OCI-LY3 (cell line): ENCODE data around the gene PTPN12.

Experiments used
- H2AFZ ChIP-seq: fragments of 200-600, 300-600 bp; shearing (Covaris generic); 2 replicates; pipeline ENCODE4 v1.6.0; 2014; ENCODE audit warnings: antibody characterized with exemption, low read depth, low read length
- H3K27ac ChIP-seq: fragments of 200-600, 300-600 bp; sonication (generic); 2 replicates; pipeline ENCODE4 v1.5.1; 2014; ENCODE audit warnings: mild to moderate bottlenecking, low read length, moderate library complexity, mixed read lengths
- H3K27me3 ChIP-seq: fragments of 200-600, 300-600 bp; sonication (generic); 2 replicates; pipeline ENCODE4 v1.6.1; 2014; ENCODE audit warnings: low read depth, low read length, mixed read lengths
- H3K36me3 ChIP-seq: fragments of 200-600, 300-600 bp; sonication (generic); replicated peaks from 2 replicates; pipeline ENCODE3; 2014; ENCODE audit warnings: low read depth, low read length, mixed read lengths
- H3K4me1 ChIP-seq: fragments of 300-600, 200-600 bp; sonication (generic); 2 replicates; pipeline ENCODE4 v1.6.1; 2014; ENCODE audit warnings: low read length, mixed read lengths
- H3K4me2 ChIP-seq: fragments of 200-600, 300-600 bp; sonication (generic); 2 replicates; pipeline ENCODE4 v1.6.1; 2014; ENCODE audit warnings: low read length, mixed read lengths
- H3K4me3 ChIP-seq: fragments of 300-600, 200-600 bp; sonication (generic); 2 replicates; pipeline ENCODE4 v1.5.1; 2014; ENCODE audit warnings: antibody characterized with exemption, mild to moderate bottlenecking, low read length, moderate library complexity
- H3K79me2 ChIP-seq: fragments of 300-600, 200-600 bp; shearing (Covaris generic); 2 replicates; pipeline ENCODE4 v1.6.1; 2014; ENCODE audit warnings: mild to moderate bottlenecking, low read length, mixed read lengths
- H3K9ac ChIP-seq: fragments of 300-600, 200-600 bp; shearing (Covaris generic); 2 replicates; pipeline ENCODE4 v1.6.0; 2014; ENCODE audit warnings: mild to moderate bottlenecking, low read length, moderate library complexity
- H3K9me3 ChIP-seq: fragments of 200-600, 300-600 bp; shearing (Covaris generic); 2 replicates; pipeline ENCODE4 v1.6.1; 2014; ENCODE audit warnings: low read length, mixed read lengths; ENCODE audit not compliant: insufficient read depth
- H4K20me1 ChIP-seq: fragments of 200-600, 300-600 bp; sonication (generic); 2 replicates; pipeline ENCODE4 v1.6.1; 2016; ENCODE audit warnings: low read length, mixed read lengths; ENCODE audit not compliant: insufficient read depth
- EZH2phosphoT487 ChIP-seq: fragments of 200-600 bp; shearing (Covaris generic); IDR thresholded peaks from 2 replicates; pipeline ENCODE4 v1.6.1; 2018; ENCODE audit warnings: antibody characterized with exemption, mixed run types, low read depth
- TF ChIP-seq, protein P1 (sequence below): fragments of 200-600, 300-600 bp; sonication (generic); IDR thresholded peaks from 2 replicates; pipeline ENCODE4 v1.5.1; 2014; ENCODE audit warnings: antibody characterized with exemption, low read length, low read depth

Gene PTPN12

DNA sequence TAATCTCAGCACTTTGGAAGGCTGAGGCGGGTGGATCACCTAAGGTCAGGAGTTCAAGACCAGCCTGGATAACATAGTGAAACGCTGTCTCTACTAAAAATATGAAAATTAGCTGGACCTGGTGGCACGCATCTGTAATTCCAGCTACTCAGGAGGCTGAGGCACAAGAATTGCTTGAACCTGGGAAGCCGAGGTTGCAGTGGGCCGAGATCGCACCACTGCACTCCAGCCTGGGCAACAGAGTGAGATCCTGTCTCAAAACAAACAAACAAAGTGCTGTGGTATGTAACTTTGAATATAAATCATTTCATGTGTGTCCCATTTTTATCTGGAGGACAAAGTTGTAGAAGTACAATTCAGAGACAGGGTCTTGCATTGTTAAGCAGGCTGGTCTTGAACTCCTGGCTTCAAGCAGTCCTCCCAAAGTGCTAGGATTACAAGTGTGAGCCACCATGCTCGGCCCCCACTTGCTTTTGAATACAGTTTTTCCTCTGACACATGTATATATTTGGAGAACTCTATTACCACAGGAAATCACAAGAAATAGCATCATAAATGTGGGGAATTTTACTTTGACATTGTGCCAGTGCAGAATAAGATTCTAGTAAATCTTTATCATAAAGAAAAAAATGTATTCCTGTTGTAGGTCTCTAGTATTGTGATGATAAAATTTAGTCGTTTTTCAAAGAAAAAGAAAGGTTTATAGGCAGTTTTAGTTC lies 32.6 kb downstream of the PTPN12 start:
- Histone ChIP-seq H3K4me1 (peaks cover 7% of the 10 kb centered on the region; the same call in 1 of the 2 replicates), H3K27me3 (no peaks in the 10 kb centered on the region), H2AFZ (no peak overlapping the region), H3K9ac (no peak overlapping the region), H3K27ac (no peak overlapping the region), H3K9me3 (no peaks in the 10 kb centered on the region), H3K36me3 (no peaks in the 10 kb centered on the region), H3K4me3 (no peak overlapping the region), H3K4me2 (no peak overlapping the region), H4K20me1 (peaks cover 7% of the 10 kb centered on the region; the same call in 1 of the 2 replicates), H3K79me2 (no peaks in the 10 kb centered on the region)
- no peak for TF ChIP-seq EZH2phosphoT487
- TF ChIP-seq, protein P1, sequence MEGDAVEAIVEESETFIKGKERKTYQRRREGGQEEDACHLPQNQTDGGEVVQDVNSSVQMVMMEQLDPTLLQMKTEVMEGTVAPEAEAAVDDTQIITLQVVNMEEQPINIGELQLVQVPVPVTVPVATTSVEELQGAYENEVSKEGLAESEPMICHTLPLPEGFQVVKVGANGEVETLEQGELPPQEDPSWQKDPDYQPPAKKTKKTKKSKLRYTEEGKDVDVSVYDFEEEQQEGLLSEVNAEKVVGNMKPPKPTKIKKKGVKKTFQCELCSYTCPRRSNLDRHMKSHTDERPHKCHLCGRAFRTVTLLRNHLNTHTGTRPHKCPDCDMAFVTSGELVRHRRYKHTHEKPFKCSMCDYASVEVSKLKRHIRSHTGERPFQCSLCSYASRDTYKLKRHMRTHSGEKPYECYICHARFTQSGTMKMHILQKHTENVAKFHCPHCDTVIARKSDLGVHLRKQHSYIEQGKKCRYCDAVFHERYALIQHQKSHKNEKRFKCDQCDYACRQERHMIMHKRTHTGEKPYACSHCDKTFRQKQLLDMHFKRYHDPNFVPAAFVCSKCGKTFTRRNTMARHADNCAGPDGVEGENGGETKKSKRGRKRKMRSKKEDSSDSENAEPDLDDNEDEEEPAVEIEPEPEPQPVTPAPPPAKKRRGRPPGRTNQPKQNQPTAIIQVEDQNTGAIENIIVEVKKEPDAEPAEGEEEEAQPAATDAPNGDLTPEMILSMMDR = no peak

DNA sequence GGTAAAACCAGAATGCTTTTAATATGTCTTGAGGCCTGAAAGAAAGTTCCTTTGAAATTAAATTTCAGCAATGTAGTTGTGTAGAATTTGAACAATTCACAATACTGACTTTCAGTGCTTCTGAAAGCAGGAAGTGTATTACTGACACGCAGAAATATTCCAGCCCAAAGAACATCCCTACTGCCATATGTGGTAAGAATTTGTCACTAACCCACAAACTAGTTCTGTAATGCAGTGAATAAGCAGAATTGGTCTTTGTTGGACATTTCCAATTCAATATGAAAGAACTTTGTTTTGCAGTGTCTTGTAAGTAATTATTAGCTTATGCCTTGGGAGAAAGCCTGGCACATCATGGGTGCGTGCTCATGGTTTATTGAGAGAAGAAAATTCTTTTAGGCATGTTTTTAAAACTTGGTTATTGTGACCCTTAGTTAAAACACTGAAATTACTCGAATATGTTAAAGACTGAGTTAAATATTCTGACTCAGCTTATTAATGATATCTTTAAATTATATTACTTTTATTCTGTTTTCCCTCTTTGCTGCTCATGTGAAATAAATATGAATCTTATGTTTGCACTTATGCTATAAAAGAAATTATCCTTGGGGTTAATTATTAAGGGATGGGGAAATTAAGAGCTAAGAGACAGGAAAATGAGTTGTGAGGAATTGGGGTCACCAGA lies 33.4 kb downstream of the PTPN12 start:
- Histone ChIP-seq H4K20me1 (peaks cover 7% of the 10 kb centered on the region; the same call in 1 of the 2 replicates), H3K79me2 (no peaks in the 10 kb centered on the region), H3K27me3 (no peaks in the 10 kb centered on the region), H3K9me3 (no peaks in the 10 kb centered on the region), H3K4me3 (no peak overlapping the region), H3K4me2 (no peak overlapping the region), H2AFZ (no peak overlapping the region), H3K27ac (no peak overlapping the region), H3K9ac (no peak overlapping the region), H3K4me1 (peaks cover 7% of the 10 kb centered on the region; the same call in 1 of the 2 replicates), H3K36me3 (no peaks in the 10 kb centered on the region)
- TF ChIP-seq EZH2phosphoT487 = no peak
- TF ChIP-seq, protein P1 = no peak

DNA sequence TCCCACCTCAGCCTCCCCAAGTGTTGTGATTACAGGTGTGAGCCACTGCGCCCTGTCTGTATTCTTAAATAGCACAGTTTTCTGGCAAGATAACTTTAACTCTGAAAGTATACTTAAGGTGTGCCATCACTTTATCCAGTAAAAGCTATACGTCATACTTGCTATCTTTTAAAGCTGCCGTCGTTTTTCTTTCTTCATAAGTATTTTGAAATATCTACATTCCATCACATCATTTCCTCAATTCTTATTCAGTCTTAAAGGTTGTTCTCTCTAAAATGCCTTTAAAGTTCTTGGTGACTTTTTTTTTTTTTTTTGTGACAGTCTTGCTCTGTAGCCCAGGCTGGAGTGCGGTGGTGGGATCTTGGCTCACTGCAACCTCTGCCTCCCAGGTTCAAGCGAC lies 34.7 kb downstream of the PTPN12 start:
- no peaks in the 10 kb centered on the region for H3K36me3 ChIP-seq
- H3K9ac ChIP-seq = no peak overlapping the region
- no peak for TF ChIP-seq EZH2phosphoT487
- TF ChIP-seq, protein P1 = no peak
- H3K4me2 ChIP-seq = no peak overlapping the region
- no peaks in the 10 kb centered on the region for H3K27me3 ChIP-seq
- no peak overlapping the region for H3K27ac ChIP-seq
- H3K4me1 ChIP-seq = peaks cover 7% of the 10 kb centered on the region; the same call in 1 of the 2 replicates
- no peaks in the 10 kb centered on the region for H3K9me3 ChIP-seq
- no peaks in the 10 kb centered on the region for H3K79me2 ChIP-seq
- no peaks in the 10 kb centered on the region for H4K20me1 ChIP-seq
- H3K4me3 ChIP-seq = no peak overlapping the region
- no peak overlapping the region for H2AFZ ChIP-seq

DNA sequence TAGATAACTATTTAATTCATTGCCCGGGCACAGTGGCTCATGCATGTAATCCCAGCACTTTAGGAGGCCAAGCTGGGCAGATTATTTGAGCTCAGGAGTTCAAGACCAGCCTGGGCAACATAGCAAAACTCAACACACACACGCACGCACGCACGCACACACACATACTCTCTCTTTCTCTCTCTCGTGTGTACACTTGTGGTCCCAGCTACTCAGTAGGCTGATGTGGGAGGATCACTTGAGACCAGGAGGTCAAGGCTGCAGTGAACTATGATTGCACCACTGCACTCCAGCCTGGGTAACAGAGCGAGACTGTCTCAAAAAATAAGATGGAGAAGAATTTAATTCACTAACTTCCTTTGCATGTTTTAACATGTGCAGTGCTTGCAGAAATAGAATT lies 38.1 kb downstream of the PTPN12 start:
- H3K79me2 ChIP-seq = no peaks in the 10 kb centered on the region
- no peak overlapping the region for H3K27ac ChIP-seq
- no peak for TF ChIP-seq EZH2phosphoT487
- TF ChIP-seq, protein P1 = no peak
- no peak overlapping the region for H3K4me3 ChIP-seq
- H3K36me3 ChIP-seq = no peaks in the 10 kb centered on the region
- no peaks in the 10 kb centered on the region for H4K20me1 ChIP-seq
- peaks cover 3% of the 10 kb centered on the region; the same call in 1 of the 2 replicates for H3K4me1 ChIP-seq
- no peak overlapping the region for H3K9ac ChIP-seq
- no peak overlapping the region for H2AFZ ChIP-seq
- H3K27me3 ChIP-seq = no peaks in the 10 kb centered on the region
- H3K4me2 ChIP-seq = no peak overlapping the region
- H3K9me3 ChIP-seq = no peaks in the 10 kb centered on the region
